Neutrophil (primary cell): ENCODE data around the gene PHKB.

Experiments
- H3K27ac ChIP-seq: fragments of 200-600 bp; sonication (generic); 2 replicates; pipeline ENCODE4 v1.5.1; 2016; ENCODE audit warnings: mild to moderate bottlenecking, moderate library complexity
- H3K27me3 ChIP-seq: fragments of 200-600 bp; sonication (generic); 2 replicates; pipeline ENCODE4 v1.6.0; 2016; ENCODE audit warnings: mild to moderate bottlenecking
- H3K36me3 ChIP-seq: fragments of 200-600 bp; sonication (generic); 2 replicates; pipeline ENCODE4 v1.5.1; 2017
- H3K4me1 ChIP-seq, 2 experiments: fragments of 200-600 bp in 1 of 2; sonication (generic) in 1 of 2; 1 replicate in 1 of 2; 2 replicates in 1 of 2; pipeline versions ENCODE4 v1.5.1 to v1.6.1; 2013 to 2016; ENCODE audit warnings: low read depth in 1 of 2, low read length in 1 of 2, mild to moderate bottlenecking in 1 of 2, moderate library complexity in 1 of 2; ENCODE audit not compliant: control insufficient read depth in 1 of 2, insufficient read depth in 1 of 2
- H3K4me3 ChIP-seq, 2 experiments: fragments of 200-600 bp in 1 of 2; sonication (generic) in 1 of 2; 1 replicate in 1 of 2; 2 replicates in 1 of 2; pipeline ENCODE4 v1.5.1; 2013 to 2016; ENCODE audit warnings: low read depth in 1 of 2, low read length in 1 of 2, mild to moderate bottlenecking in 1 of 2, moderate library complexity in 1 of 2
- H3K9me3 ChIP-seq: fragments of 200-600 bp; sonication (generic); 2 replicates; pipeline ENCODE4 v1.5.1; 2016
- CTCF ChIP-seq: fragments of 200-600 bp; sonication (generic); IDR thresholded peaks from 2 replicates; pipeline ENCODE4 v1.5.1; 2016; ENCODE audit warnings: antibody characterized with exemption

The PHKB gene

GRCh38 chr16:47699106-47699505, 238.0 kb downstream of the PHKB start:
- H3K36me3 ChIP-seq: peaks cover 46% of the 10 kb centered on the region
- no peaks in the 10 kb centered on the region for H3K9me3 ChIP-seq
- peak overlapping the region; percentile 5 for H3K27ac ChIP-seq
- TF ChIP-seq CTCF: no peak
- no peak overlapping the region for H3K4me3 ChIP-seq
- H3K4me1 ChIP-seq: peaks cover 5 to 6% of the 10 kb centered on the region in 2 experiments
- no peaks in the 10 kb centered on the region for H3K27me3 ChIP-seq

GRCh38 chr16:47700857-47701587, 239.9 kb downstream of the PHKB start:
- H3K27me3 ChIP-seq: no peaks in the 10 kb centered on the region
- no peak for TF ChIP-seq CTCF

GRCh38 chr16:47705266-47705665, 244.1 kb downstream of the PHKB start:
- TF ChIP-seq CTCF: no peak
- Histone ChIP-seq H3K27me3 (no peaks in the 10 kb centered on the region), H3K4me3 (no peak overlapping the region), H3K27ac (no peak overlapping the region), H3K9me3 (no peaks in the 10 kb centered on the region), H3K4me1 (no peaks in the 10 kb centered on the region), H3K36me3 (no peaks in the 10 kb centered on the region)

More at GRCh38 chr16:47700857-47701587, 239.9 kb downstream of the PHKB start:
- Histone ChIP-seq H3K36me3 (peaks cover 28% of the 10 kb centered on the region), H3K4me3 (no peak overlapping the region), H3K9me3 (no peaks in the 10 kb centered on the region), H3K27ac (no peak overlapping the region), H3K4me1 (peaks cover 5 to 6% of the 10 kb centered on the region in 2 experiments)

- no peak overlapping the region for H3K4me3 ChIP-seq
- H3K4me1 ChIP-seq: no peaks in the 10 kb centered on the region
- H3K27me3 ChIP-seq: peaks cover 6% of the 10 kb centered on the region
- H3K9me3 ChIP-seq: no peaks in the 10 kb centered on the region
- no peak overlapping the region for H3K27ac ChIP-seq
- no peak for TF ChIP-seq CTCF
- H3K36me3 ChIP-seq: no peaks in the 10 kb centered on the region
Measured at GRCh38 chr16:47711809-47712208, 250.7 kb downstream of the PHKB start.

- no peak for TF ChIP-seq CTCF
- no peak overlapping the region for H3K4me3 ChIP-seq
- no peaks in the 10 kb centered on the region for H3K36me3 ChIP-seq
- H3K27ac ChIP-seq: no peak overlapping the region
- H3K9me3 ChIP-seq: no peaks in the 10 kb centered on the region
- H3K4me1 ChIP-seq: no peaks in the 10 kb centered on the region
- H3K27me3 ChIP-seq: peaks cover 6% of the 10 kb centered on the region
Measured at GRCh38 chr16:47712276-47713224, 251.4 kb downstream of the PHKB start.
